Measurements from ENCODE around the gene TNFRSF4. TPM values are rescaled to one million over a fixed set of nuclear protein-coding genes. Genes with fewer than 3 reads are reported as not detected.

Gene TNFRSF4
- total and polyA plus RNA-seq, 2 donors (not counting 1 experiment from before 2014, with no cell fraction given), result 0.63 to 1.8 TPM

GRCh38 chr1:1262758-1263157, 48.8 kb upstream of the TNFRSF4 start:
- H3K9me3 ChIP-seq (ENCODE audit: control extremely low read depth in 1 of 3, control insufficient read depth in 2 of 3, insufficient read depth in 1 of 3, low read length in 2 of 3), result no peaks in the 10 kb centered on the region
- H3K27me3 Mint-ChIP-seq, result no peaks in the 10 kb centered on the region

GRCh38 chr1:1262071-1262470, 48.1 kb upstream of the TNFRSF4 start:
- H3K27me3 ChIP-seq (replicated peaks in 1 of 4; ENCODE audit: control extremely low read depth in 1 of 4, control insufficient read depth in 3 of 4, insufficient read depth in 4 of 4, low read length in 3 of 4), result no peaks in the 10 kb centered on the region
- no peaks in the 10 kb centered on the region for H3K9me3 ChIP-seq (ENCODE audit: control extremely low read depth in 1 of 3, control insufficient read depth in 2 of 3, insufficient read depth in 1 of 3, low read length in 2 of 3)
- DNase-seq (no peak), ATAC-seq (ENCODE audit: low read depth) (no peak)
- peaks cover 0 to 53% of the 10 kb centered on the region in 2 experiments for H3K36me3 ChIP-seq (replicated peaks in 1 of 2; ENCODE audit: control extremely low read depth in 1 of 2, control insufficient read depth in 1 of 2, extremely low read depth in 1 of 2, insufficient read depth in 2 of 2, low read length in 1 of 2)
- Mint-ChIP-seq H3K4me1 (peaks cover 16% of the 10 kb centered on the region), H3K4me3 (no peak overlapping the region), H3K27me3 (no peaks in the 10 kb centered on the region), H3K9me3 (ENCODE audit: insufficient read depth) (no peaks in the 10 kb centered on the region), H3K27ac (no peak overlapping the region)
- no peak overlapping the region for H3K27ac ChIP-seq (ENCODE audit: low read length in 2 of 2)
- WGBS (ENCODE audit: insufficient coverage), result 97% methylated on average over 17 of the region's 17 CpGs
- H3K4me3 ChIP-seq (ENCODE audit: control extremely low read depth in 1 of 5, extremely low read depth in 1 of 5, insufficient read depth in 1 of 5, low read depth in 2 of 5, low read length in 4 of 5), result no peak overlapping the region
- intact Hi-C loops (cut with micrococcal nuclease), result no loop called here
- no peak overlapping the region for H2AFZ ChIP-seq (ENCODE audit: insufficient read depth, low read depth, low read length, poor library complexity, severe bottlenecking)
- POLR2A ChIA-PET, result interaction anchor here (1.1 to 1.2 kb wide), 2 partner anchors 11 kb away, joined by 4 to 8 read pairs; no protein-coding TSS in a partner anchor
- H4K20me1 ChIP-seq (ENCODE audit: control insufficient read depth, insufficient read depth, low read length, poor library complexity, severe bottlenecking), result peaks cover 80% of the 10 kb centered on the region
- H3K4me2 ChIP-seq (replicated peaks; ENCODE audit: low read depth, low read length, poor library complexity, severe bottlenecking), result no peak overlapping the region
- TF ChIP-seq EZH2 (IDR thresholded peaks at IDR 0.05; ENCODE audit: borderline replicate concordance, insufficient read depth, low read depth, low read length, poor library complexity, severe bottlenecking) (no peak), CTCF (IDR thresholded peaks at IDR 0.05) (no peak)
- CTCF ChIA-PET, result interaction anchor here (0.7 to 4.5 kb wide), 2 partner anchors 140 to 155 kb away, joined by 3 to 26 read pairs; no protein-coding TSS in a partner anchor
- no peak overlapping the region for H3K9ac ChIP-seq (ENCODE audit: low read length)
- peaks cover 55% of the 10 kb centered on the region for H3K79me2 ChIP-seq (ENCODE audit: control insufficient read depth, insufficient read depth, low read length)
- H3K4me1 ChIP-seq (ENCODE audit: control insufficient read depth in 2 of 2, insufficient read depth in 2 of 2, low read length in 2 of 2), result peaks cover 0 to 4% of the 10 kb centered on the region in 2 donors

More at GRCh38 chr1:1262758-1263157, 48.8 kb upstream of the TNFRSF4 start:
- Histone ChIP-seq H3K4me2 (replicated peaks; ENCODE audit: low read depth, low read length, poor library complexity, severe bottlenecking) (no peak overlapping the region), H3K27ac (ENCODE audit: low read length in 2 of 2) (no peak overlapping the region), H3K79me2 (ENCODE audit: control insufficient read depth, insufficient read depth, low read length) (peaks cover 62% of the 10 kb centered on the region), H3K36me3 (replicated peaks in 1 of 2; ENCODE audit: control extremely low read depth in 1 of 2, control insufficient read depth in 1 of 2, extremely low read depth in 1 of 2, insufficient read depth in 2 of 2, low read length in 1 of 2) (peaks cover 0 to 59% of the 10 kb centered on the region in 2 experiments), H3K4me1 (ENCODE audit: control insufficient read depth in 2 of 2, insufficient read depth in 2 of 2, low read length in 2 of 2) (peaks cover 0 to 4% of the 10 kb centered on the region in 2 donors), H3K27me3 (replicated peaks in 1 of 4; ENCODE audit: control extremely low read depth in 1 of 4, control insufficient read depth in 3 of 4, insufficient read depth in 4 of 4, low read length in 3 of 4) (no peaks in the 10 kb centered on the region), H3K9ac (ENCODE audit: low read length) (no peak overlapping the region), H4K20me1 (ENCODE audit: control insufficient read depth, insufficient read depth, low read length, poor library complexity, severe bottlenecking) (peaks cover 81% of the 10 kb centered on the region), H3K4me3 (ENCODE audit: control extremely low read depth in 1 of 5, extremely low read depth in 1 of 5, insufficient read depth in 1 of 5, low read depth in 2 of 5, low read length in 4 of 5) (no peak overlapping the region), H2AFZ (ENCODE audit: insufficient read depth, low read depth, low read length, poor library complexity, severe bottlenecking) (no peak overlapping the region)
- ChIA-PET CTCF (interaction anchor here (4.5 kb wide), 1 partner anchor 141 kb away, joined by 26 read pairs; no protein-coding TSS in a partner anchor), POLR2A (no interaction called here)
- no peak overlapping the region for H3K4me3 Mint-ChIP-seq
- no peak overlapping the region for H3K27ac Mint-ChIP-seq
- DNase-seq (no peak), ATAC-seq (ENCODE audit: low read depth) (no peak)
- 95% methylated on average over 8 of the region's 8 CpGs for WGBS (ENCODE audit: insufficient coverage)
- intact Hi-C loops (cut with micrococcal nuclease), result no loop called here
- H3K9me3 Mint-ChIP-seq (ENCODE audit: insufficient read depth), result no peaks in the 10 kb centered on the region
- TF ChIP-seq CTCF (IDR thresholded peaks at IDR 0.05), result no peak
- TF ChIP-seq EZH2 (IDR thresholded peaks at IDR 0.05; ENCODE audit: borderline replicate concordance, insufficient read depth, low read depth, low read length, poor library complexity, severe bottlenecking), result no peak
- peaks cover 16% of the 10 kb centered on the region for H3K4me1 Mint-ChIP-seq
